Spleen (tissue), 11 donors: ENCODE data around the gene ELF2. TPM values are rescaled to one million over a fixed set of nuclear protein-coding genes. Genes with fewer than 3 reads are reported as not detected.
A peak's percentile ranks its signal among the peaks of the same experiment; 100 is the strongest.

ENCODE experiments used
- DNase-seq: peaks from one replicate; pipeline ENCODE4 v3.0.0-alpha.2; 2020
- H3K27ac ChIP-seq, 8 donors: fragments of 200-600 bp; sonication (generic) in 7 of 8; 1 replicate in 4 of 8; 2 replicates in 4 of 8; pipeline versions ENCODE4 v1.5.0 to v1.8.0; 2016 to 2021; ENCODE audit warnings: inconsistent platforms in 4 of 8, mild to moderate bottlenecking in 4 of 8, moderate library complexity in 1 of 8
- H3K27me3 ChIP-seq, 7 donors: fragments of 200-600 bp; sonication (generic) in 6 of 7; replicated peaks in 1 of 7; 1 replicate in 4 of 7; 2 replicates in 3 of 7; pipeline versions ENCODE4 v1.5.0 to v1.8.0; 2016 to 2021; ENCODE audit warnings: inconsistent platforms in 3 of 7, mild to moderate bottlenecking in 1 of 7
- H3K36me3 ChIP-seq, 6 donors: fragments of 200-600 bp; sonication (generic) in 5 of 6; 1 replicate in 4 of 6; 2 replicates in 2 of 6; pipeline versions ENCODE4 v1.5.0 to v1.8.0; 2016 to 2021; ENCODE audit warnings: inconsistent platforms in 2 of 6
- H3K4me1 ChIP-seq, 6 donors: fragments of 200-600 bp; sonication (generic) in 5 of 6; 1 replicate in 3 of 6; 2 replicates in 3 of 6; pipeline versions ENCODE4 v1.5.0 to v1.8.0; 2016 to 2021; ENCODE audit warnings: inconsistent platforms in 3 of 6
- H3K4me3 ChIP-seq, 8 donors: fragments of 200-600 bp; sonication (generic) in 7 of 8; 1 replicate in 4 of 8; 2 replicates in 4 of 8; pipeline versions ENCODE4 v1.5.0 to v1.8.0; 2016 to 2021; ENCODE audit warnings: inconsistent platforms in 4 of 8, mild to moderate bottlenecking in 4 of 8, moderate library complexity in 2 of 8
- H3K9me3 ChIP-seq, 8 donors: fragments of 200-600 bp; sonication (generic) in 7 of 8; 1 replicate in 4 of 8; 2 replicates in 4 of 8; pipeline versions ENCODE4 v1.5.0 to v1.8.0; 2016 to 2021; ENCODE audit warnings: inconsistent platforms in 4 of 8
- CTCF ChIP-seq, 11 experiments: fragments of 200-600 bp in 7 of 11; fragments of 450-650 bp in 4 of 11; sonication (generic) in 4 of 11; IDR thresholded peaks in 8 of 11; conservative IDR thresholded peaks in 3 of 11; 1 replicate in 7 of 11; 2 replicates in 4 of 11; pipeline versions ENCODE4 v1.4.0 to v1.8.0; 2016 to 2021; ENCODE audit warnings: antibody characterized with exemption in 11 of 11, inconsistent platforms in 4 of 11, mild to moderate bottlenecking in 1 of 11
- POLR2A ChIP-seq, 3 donors: fragments of 450-650 bp; IDR thresholded peaks; one replicate each; pipeline ENCODE4 v1.5.1; 2017; ENCODE audit warnings: antibody characterized with exemption in 3 of 3, mild to moderate bottlenecking in 1 of 3
- POLR2AphosphoS5 ChIP-seq, 3 donors: sonication (generic); formaldehyde crosslinking; IDR thresholded peaks; one replicate each; pipeline ENCODE4 v1.5.1; 2017; ENCODE audit warnings: antibody characterized with exemption in 3 of 3
- WGBS, 5 donors: extraction: QIAGEN DNeasy Blood & Tissue Kit in 3 of 5; methylation state at CpG; one replicate each; pipeline versions ENCODE4 v1.1.5 to v1.1.7; 2013 to 2018; 5-methylcytosine and 5-hydroxymethylcytosine counted together
- intact Hi-C: fragments of 100-400 bp; cut with DNase I; formaldehyde crosslinking; loops from one replicate; pipeline ENCODE4 v1.15.0; 2023; ENCODE audit warnings: low total_unique reads
- polyA plus RNA-seq, 3 donors: library from polyadenylated mRNA; stranded (reverse); fragments of 200-250 nt; gene quantifications; one replicate each; pipeline ENCODE4 v1.2.1, GENCODE V29; 2013
- total RNA-seq, 7 donors: library from RNA; depleted of rRNA in 3 of 7; stranded (reverse); fragments of >200 nt in 3 of 7; fragmentation: NEBNext Ultra II Directional in 4 of 7; extraction: Animal tissue kit (Norgen Biotek cat#: 25700) in 4 of 7; gene quantifications; one replicate each; pipeline versions ENCODE4 v1.1.0 to v1.2.1, GENCODE V29; 2016 to 2021
- donor health status: healthy with polysubstance abuse.
- donor health status: DM: no; HTN: no; CAD: no; lungs with moderate emphysema.
- donor health status: DM: no; HTN: no; CAD: no.
- donor health status: Bipolar disorder and iron deficiency.
- donor health status: healthy.
- donor health status: DM: no; HTN: no; CAD: no.
- donor health status: DM: yes; HTN: yes; CAD: no.

Gene ELF2
- total and polyA plus RNA-seq, 10 donors = 13.0 to 85.8 (median 62.2) TPM

- H3K36me3 ChIP-seq = peaks cover 0 to 7% (median 0%) of the 10 kb centered on the region in 6 donors
- H3K27me3 ChIP-seq = no peaks in the 10 kb centered on the region
- H3K27ac ChIP-seq = peak overlapping the region; percentile 83 to 94 (median 90)
- peak in 1 of 11 experiments; percentile 6 for TF ChIP-seq CTCF (IDR thresholded peaks at IDR 0.05 in 8 of 11, conservative IDR thresholded peaks at IDR 0.05 in 3 of 11)
- no peak for TF ChIP-seq POLR2A (IDR thresholded peaks at IDR 0.05)
- no peaks in the 10 kb centered on the region for H3K9me3 ChIP-seq
- no peak for DNase-seq
- H3K4me3 ChIP-seq = peak overlapping the region; percentile 63 to 91 (median 75)
- H3K4me1 ChIP-seq = peaks cover 9 to 66% (median 47%) of the 10 kb centered on the region in 6 donors
- intact Hi-C loops = no loop called here
- WGBS, 5 donors = 0 to 2% (median 0%) methylated on average over 19 to 55 of the region's 55 CpGs
These were observed 161.0 kb downstream of the ELF2 start for GRCh38 chr4:139015948-139016471.

DNA sequence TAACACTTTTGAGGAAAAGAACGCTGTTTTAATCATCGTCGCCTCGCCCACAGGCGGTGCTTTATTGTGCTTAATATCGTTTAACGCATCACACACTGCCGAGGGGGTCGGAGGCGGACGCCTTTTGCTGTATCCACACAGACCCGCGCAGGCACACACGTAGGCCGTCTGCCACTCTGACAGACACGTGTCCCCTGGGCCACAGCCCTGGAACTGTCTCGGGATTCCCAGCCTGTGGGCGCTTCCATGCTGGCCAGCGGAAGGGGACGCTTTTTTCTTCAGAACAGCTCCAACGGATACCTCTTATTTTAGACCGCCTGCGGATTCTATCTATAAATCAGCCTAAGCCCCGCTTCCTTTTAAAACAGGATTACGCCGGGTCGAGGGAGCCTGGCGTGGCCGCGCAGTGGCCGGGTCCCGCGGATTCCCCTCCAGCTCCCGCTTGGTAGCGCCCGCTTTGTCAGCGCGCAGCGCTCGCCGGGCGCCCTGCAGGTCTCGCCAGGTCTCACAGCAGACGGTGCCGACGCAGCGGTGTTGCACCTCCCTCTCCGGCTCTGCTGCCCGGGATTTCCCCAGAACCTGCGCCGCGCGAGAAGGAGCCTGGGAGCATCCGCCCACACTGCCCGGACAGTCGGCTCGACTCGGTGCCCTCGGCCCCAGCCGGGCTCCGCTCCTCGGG is 161.6 kb downstream of the ELF2 start, which contains the start of gene NOCT:
NOCT (plus strand) TSS at position 513 of the 679 bp plus-strand sequence. CDS start 201 bp downstream, outside the sequence.
- peak; percentile 96 to 98 (median 97) for TF ChIP-seq POLR2AphosphoS5 (IDR thresholded peaks at IDR 0.05)
- peak in 7 of 11 experiments; percentile 15 to 66 (median 48) for TF ChIP-seq CTCF (IDR thresholded peaks at IDR 0.05 in 8 of 11, conservative IDR thresholded peaks at IDR 0.05 in 3 of 11)
- peak in 2 of 3 donors; percentile 28 to 89 for TF ChIP-seq POLR2A (IDR thresholded peaks at IDR 0.05)
- H3K27me3 ChIP-seq = no peaks in the 10 kb centered on the region
- intact Hi-C loops = no loop called here
- H3K9me3 ChIP-seq = no peaks in the 10 kb centered on the region
- 0 to 1% (median 1%) methylated on average over 33 to 62 of the region's 62 CpGs for WGBS, 5 donors
- peaks cover 0 to 1% (median 0%) of the 10 kb centered on the region in 6 donors for H3K36me3 ChIP-seq
- H3K27ac ChIP-seq = peak within 1 kb of the TSS; percentile 83 to 94 (median 90)
- peak within 1 kb of the TSS; percentile 63 to 91 (median 75) for H3K4me3 ChIP-seq
- peaks cover 9 to 62% (median 47%) of the 10 kb centered on the region in 6 donors for H3K4me1 ChIP-seq
- DNase-seq = peak; percentile 98

DNA sequence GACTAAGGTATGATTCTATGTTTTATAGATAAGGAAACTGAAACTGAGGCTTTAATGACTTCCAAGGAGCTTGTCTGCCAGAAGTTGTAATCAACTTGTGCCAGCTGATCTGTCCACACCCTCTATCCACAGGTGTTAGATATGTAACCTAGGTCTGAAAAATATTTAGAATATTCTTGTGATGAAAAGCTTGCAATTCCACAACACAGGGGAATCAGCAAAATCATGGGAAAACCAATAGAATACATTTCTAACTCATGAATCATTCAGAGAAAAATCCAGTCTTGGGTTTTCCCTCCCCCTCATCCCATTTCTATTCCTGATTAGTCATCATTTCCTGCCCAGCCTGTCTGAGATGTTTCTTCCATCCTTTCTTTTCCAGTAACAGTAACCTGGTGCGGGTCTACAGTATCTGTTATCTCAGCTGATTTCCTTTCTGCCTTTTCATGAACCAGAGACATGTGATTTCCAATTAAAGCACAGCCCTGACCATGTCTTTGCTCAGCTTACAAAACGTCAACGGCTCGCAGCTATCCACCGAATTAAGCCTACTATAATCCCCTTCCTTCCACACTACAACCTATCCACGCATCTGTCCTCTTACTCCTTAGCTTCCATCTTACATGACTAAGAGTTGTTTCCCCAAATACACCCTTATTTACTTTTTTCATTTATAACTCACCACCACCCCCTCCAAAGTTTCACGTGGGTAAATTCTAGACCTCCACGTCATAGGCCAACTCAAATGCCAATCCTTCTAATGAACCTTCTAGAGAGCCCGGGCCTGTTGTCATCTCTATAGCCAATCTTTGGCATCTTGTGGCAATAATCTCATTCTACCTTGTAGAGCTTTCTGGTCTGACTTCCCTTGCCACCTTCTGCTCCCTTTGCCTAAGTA is 162.4 kb downstream of the ELF2 start:
- no peaks in the 10 kb centered on the region for H3K27me3 ChIP-seq
- WGBS, 5 donors = 24 to 51% (median 36%) methylated on average over 9 of the region's 9 CpGs
- peaks cover 9 to 54% (median 45%) of the 10 kb centered on the region in 6 donors for H3K4me1 ChIP-seq
- H3K4me3 ChIP-seq = peak overlapping the region; percentile 27 to 91 (median 75)
- DNase-seq = no peak
- H3K27ac ChIP-seq = peak overlapping the region; percentile 83 to 94 (median 90)
- no peak for TF ChIP-seq POLR2AphosphoS5 (IDR thresholded peaks at IDR 0.05)
- TF ChIP-seq CTCF (IDR thresholded peaks at IDR 0.05 in 8 of 11, conservative IDR thresholded peaks at IDR 0.05 in 3 of 11) = no peak
- TF ChIP-seq POLR2A (IDR thresholded peaks at IDR 0.05) = no peak
- no peaks in the 10 kb centered on the region for H3K36me3 ChIP-seq
- intact Hi-C loops = no loop called here
- H3K9me3 ChIP-seq = no peaks in the 10 kb centered on the region
